Measurements from ENCODE around the gene SPATA31C1.
"Not testable (repeated sequence)": the region's sequence is repeated elsewhere in the genome, so short reads cannot be mapped to it uniquely, and the experiment has no call there.

SPATA31C1 gene

DNA sequence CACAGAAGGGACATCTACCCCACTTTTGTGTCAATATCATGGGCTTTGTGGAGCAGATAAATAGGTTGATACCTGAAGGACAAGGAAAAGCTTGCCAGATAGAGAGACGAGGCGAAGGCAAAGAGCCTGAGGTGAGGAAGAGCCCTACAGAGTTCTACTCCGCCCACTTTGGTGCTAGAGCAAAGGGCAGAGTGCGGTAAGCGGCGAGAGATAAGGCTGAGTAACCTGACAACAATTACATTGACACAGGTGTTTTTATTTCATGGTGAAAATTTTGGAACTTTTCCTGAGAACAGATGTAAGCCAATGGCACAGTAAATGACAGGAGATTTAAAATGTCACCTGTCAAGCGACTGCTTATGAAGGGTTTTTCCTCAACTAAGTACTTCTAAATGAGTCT lies 16.7 kb downstream of the SPATA31C1 start:
- in situ Hi-C loops (cut with MboI; ENCODE audit: low sequenced_read_pairs), result not testable (repeated sequence)

DNA sequence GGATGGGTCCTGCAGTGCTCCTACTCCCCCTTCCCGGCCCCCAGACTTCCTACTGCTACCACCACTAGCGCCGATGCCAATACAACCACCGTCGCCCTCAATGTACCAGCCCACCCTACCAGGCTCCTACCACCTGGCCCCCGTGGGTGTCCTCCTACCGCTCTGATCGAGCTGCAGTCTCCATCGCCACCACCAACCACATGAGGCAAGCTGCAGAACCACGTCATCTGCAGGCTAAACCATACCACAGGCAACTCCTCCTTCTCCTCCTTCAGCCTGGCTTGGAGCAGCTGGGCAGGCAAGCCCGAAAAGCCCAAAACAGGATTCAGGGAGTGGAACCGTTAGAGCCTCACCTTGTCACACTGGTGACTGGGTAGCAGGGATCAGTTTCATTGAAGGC lies 19.6 kb downstream of the SPATA31C1 start:
- in situ Hi-C loops (cut with MboI; ENCODE audit: low sequenced_read_pairs), result not testable (repeated sequence)

DNA sequence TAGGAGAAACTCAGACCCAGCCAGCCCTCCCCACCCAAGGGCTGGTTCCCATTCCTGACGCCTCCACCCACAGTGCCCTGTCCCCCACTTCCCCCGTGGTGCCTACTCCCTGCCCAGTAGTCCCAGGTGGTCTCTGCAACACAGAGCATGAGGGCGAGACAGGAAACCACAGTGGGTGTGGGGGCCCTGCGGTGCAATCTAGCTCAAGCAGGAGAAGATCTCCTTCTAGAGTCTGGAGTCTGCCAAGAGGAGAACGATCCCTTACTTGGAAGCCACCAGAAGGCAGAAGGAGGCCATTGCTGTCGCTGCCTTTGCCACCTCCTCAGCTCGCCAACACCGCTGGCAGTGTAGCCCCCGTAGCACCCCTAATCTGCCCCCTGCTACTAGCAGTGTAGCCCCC lies 20.2 kb downstream of the SPATA31C1 start:
- in situ Hi-C loops (cut with MboI; ENCODE audit: low sequenced_read_pairs), result not testable (repeated sequence)

DNA sequence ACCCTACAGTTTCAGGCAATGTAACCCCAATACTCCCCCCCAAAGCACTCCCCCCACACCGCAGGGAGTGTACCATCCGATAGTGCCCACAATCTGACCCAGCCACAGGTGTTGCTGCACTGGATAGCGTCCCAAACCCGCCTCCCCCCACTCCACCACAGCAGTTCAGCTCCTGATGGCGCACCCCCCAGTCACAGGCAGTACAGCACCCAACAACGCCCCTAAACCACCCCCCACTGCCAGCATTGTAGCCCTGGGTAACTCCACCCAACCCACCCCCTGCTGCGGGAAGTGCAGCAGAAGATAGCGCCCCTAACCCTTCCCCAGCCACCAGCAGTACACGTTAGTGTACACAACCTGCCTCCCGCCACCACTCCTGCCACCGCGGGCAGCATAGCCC lies 20.6 kb downstream of the SPATA31C1 start:
- in situ Hi-C loops (cut with MboI; ENCODE audit: low sequenced_read_pairs), result not testable (repeated sequence)

DNA sequence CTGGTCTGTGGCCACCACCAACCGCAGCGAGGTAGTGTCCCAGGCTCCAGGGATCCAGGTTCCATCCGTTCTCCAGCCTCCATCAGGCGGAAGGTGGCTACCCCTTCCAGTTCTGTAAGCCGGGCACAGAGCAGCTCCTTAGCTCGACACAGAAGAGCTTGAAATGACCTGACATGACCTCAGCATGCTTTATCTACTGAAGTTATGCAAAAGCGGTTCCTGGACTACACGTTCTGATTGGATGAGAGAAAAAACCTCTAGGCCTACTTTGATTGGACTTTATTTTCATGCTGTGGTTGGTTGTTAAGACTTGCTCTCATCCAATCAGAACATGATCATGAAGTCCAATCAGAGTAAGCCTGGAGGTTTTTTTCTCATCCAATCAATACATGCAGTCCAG lies 21.3 kb downstream of the SPATA31C1 start:
- in situ Hi-C loops (cut with MboI; ENCODE audit: low sequenced_read_pairs), result not testable (repeated sequence)

DNA sequence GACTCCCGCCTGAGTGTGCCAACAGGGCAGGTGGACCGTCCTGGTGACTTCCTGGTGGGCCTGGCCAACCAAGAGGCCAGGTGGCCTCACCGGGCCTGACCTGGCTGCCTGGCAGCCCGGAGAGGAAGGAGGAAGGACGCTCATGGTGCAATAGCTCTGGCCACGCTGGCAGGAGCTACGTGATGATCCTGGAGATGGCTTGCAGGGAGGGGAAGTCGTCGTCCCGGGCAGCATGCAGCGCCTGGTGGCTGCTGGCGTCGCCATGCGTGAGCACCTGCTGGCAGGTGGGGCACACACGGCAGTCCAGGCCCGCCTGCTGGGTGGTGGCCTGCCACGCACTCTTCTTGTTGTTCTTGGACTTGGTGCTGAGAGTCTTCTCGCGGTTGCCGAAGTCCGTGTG lies 26.3 kb downstream of the SPATA31C1 start:
- in situ Hi-C loops (cut with MboI; ENCODE audit: low sequenced_read_pairs), result no loop called here

DNA sequence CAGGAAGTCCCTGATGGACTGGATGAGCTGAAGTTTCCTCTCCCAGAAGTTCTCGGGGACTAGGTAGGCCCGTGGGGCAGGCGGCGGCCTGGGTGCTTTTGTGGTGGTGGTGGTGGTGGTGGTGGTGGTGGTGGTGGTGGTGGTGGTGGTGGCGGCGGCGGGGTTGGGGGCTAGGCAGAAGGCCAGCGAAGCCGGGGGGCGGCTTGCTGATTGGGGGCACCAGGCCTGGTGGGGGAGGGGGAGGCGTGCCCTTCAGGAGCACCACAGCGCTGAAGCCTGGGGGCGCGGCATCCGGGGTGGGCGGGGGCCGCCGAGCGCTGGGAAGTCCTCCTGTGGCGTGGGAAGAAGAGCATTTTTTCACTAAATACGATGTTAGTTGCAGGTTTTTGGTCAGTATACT lies 26.9 kb downstream of the SPATA31C1 start:
- in situ Hi-C loops (cut with MboI; ENCODE audit: low sequenced_read_pairs), result no loop called here

DNA sequence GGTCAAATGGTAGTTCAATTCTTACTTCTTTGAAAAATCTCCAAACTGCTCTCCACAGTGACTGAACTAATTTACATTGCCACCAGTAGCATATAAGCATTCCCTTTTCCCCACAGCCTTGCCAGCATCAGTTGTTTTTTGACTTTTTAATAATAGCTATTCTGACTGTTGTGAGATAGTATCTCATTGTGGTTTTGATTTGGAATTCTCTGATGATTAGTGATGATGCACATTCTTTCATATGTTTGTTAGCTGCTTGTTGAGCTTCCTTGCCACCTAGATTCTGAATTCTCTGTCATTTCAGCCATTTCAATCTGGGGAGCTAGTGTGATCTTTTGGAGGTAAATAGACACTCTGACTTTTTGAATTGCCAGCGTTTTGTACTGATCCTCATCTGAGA lies 32.5 kb downstream of the SPATA31C1 start:
- in situ Hi-C loops (cut with MboI; ENCODE audit: low sequenced_read_pairs), result loop anchor here (25.0 kb wide), 3 partner anchors 637 to 1337 kb away; no protein-coding TSS in a partner anchor

DNA sequence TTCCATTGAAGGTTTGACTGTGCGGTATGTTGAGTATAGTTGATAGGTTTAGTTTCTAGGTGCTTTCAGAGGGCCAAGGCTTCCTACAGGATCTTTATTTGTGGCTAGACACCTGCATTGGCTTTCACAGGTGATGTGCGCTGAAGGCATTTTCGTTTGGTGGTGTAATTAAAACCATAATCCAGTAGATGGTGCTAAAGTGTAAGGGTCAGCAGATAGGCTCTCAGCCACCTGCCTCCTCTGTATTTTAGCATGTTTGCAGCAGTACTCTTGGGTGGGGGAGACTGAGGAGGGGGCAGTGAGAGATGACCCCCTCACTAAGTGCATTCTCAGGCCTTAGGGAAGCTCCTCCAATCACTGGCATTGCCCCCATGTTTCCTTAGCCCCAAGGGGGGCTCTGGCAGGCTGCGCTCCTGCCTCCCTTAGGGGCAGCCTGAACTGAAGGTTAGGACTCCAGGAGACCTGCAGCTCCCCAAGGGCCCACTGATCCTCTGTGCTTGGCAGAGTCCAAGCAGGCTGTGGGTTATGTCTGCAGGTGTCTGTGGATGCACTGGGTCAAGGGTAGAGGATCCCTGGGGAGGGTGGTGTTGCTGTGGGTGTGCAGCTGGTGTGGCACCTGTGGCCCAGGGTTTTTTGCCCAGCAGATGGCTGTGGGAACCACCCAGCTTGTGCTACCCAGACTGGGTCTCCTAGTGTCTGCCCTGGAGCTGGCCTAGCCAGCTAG lies 33.2 kb downstream of the SPATA31C1 start:
- in situ Hi-C loops (cut with MboI; ENCODE audit: low sequenced_read_pairs), result loop anchor here (25.0 kb wide), 3 partner anchors 636 to 1336 kb away; no protein-coding TSS in a partner anchor

DNA sequence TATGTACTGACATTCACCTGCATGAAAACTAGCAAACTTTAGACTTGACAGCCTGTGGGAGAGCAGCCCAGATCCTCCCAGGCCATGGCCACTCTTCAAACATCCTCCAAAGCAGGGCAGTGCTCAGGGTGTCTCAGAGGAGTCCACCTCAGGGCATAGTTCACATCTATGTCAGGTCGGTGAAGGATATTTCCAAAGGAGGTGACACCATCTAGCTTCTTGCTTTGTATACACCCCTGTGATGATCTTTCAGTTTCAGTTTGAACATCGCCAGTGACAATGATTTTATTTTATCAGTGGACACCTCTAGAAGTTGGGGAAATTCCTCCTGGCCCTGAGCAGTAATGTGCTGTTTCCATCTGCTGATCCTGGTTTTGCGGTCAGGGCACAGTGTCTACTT lies 36.5 kb downstream of the SPATA31C1 start:
- in situ Hi-C loops (cut with MboI; ENCODE audit: low sequenced_read_pairs), result loop anchor here (25.0 kb wide), 3 partner anchors 633 to 1333 kb away; no protein-coding TSS in a partner anchor

DNA sequence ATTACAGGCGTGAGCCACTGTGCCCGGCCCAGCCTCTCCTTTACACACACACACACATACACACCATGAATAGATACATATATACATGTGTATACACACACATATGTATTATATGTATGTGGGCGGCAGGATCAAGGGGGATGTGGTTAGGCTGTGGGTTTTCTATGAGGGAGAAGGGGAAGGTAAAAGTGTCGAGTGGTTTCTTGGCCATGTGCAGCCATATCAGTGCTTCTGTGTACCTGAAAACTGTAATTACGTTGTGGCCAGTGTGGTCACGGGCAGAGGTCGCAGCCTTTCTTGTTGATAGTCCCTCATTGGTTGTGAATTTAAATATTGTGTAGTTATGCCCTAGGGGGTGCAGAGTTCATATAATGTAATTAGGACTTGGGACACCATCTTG lies 40.1 kb downstream of the SPATA31C1 start:
- in situ Hi-C loops (cut with MboI; ENCODE audit: low sequenced_read_pairs), result loop anchor here (25.0 kb wide), 3 partner anchors 629 to 1329 kb away; no protein-coding TSS in a partner anchor

DNA sequence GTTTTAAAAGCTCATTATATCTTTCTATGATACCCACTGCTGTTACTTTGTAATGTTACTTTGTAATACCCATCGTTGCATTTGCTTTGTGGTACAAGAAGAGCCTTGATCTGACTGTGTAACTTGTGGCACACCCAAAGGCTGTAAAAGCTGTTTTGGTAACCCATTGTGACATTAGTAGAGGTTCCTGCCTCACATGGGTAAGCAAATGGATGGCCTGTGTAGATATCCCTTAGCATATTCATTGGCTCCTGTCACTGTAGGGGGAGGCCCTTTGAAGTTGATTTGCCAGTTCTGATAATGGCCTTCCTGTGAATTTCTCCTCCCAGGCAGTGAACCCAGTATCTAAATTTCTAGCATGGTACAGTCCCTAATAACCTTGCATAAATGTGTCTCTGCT lies 40.8 kb downstream of the SPATA31C1 start:
- in situ Hi-C loops (cut with MboI; ENCODE audit: low sequenced_read_pairs), result loop anchor here (25.0 kb wide), 3 partner anchors 629 to 1329 kb away; no protein-coding TSS in a partner anchor

DNA sequence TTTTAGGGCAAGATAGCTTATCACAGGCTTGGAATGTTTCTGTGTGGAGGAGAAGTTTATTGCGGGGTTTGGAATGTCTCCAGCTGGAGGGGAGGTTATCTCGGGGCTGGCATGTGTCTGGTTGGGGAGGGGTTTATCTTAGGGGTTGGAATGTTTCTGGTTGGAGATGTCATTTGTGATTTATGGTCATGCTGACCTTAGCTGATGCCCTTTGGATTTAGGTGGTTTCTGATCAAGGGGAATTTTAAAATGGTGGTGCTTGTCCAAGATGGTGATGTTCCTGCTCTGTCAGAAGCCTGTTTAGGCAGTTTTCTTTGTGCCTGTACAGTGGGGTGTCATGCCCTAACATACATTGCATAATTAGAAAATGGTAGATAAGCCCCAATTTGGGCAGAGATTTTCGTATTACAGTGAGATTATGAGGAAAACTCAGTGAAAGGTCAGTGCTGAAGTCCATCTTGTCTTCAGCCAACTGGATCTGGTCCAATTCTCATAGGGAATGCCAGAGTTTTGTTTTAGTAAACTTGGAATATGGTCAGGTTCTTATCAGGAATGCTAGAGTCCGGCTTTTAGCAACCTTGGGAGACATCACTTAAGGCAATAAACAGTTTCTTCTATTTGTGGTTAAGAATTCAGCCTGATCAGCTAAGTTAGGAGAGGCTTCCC lies 42.3 kb downstream of the SPATA31C1 start:
- in situ Hi-C loops (cut with MboI; ENCODE audit: low sequenced_read_pairs), result loop anchor here (25.0 kb wide), 3 partner anchors 627 to 1327 kb away; no protein-coding TSS in a partner anchor

DNA sequence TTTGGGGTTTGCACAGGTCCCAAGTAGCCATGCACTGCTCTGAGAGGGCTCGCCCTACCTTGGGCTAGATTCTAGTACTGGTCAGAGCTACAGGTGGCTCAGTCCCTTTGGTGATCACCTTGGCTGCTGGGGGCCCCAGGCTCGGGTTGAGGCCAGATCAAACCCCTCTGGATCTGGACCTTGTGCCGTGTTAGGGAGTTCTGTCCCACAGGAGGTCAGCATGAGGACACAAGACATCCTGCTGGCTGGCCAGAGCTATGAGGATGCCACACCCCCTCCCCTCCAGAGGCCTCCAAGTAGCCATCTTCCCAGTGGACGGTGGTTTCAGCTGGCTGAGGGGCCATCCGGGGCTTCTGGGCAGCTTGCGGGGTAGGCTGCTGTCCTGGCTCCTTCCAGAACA lies 46.0 kb downstream of the SPATA31C1 start:
- in situ Hi-C loops (cut with MboI; ENCODE audit: low sequenced_read_pairs), result loop anchor here (25.0 kb wide), 3 partner anchors 624 to 1324 kb away; no protein-coding TSS in a partner anchor

DNA sequence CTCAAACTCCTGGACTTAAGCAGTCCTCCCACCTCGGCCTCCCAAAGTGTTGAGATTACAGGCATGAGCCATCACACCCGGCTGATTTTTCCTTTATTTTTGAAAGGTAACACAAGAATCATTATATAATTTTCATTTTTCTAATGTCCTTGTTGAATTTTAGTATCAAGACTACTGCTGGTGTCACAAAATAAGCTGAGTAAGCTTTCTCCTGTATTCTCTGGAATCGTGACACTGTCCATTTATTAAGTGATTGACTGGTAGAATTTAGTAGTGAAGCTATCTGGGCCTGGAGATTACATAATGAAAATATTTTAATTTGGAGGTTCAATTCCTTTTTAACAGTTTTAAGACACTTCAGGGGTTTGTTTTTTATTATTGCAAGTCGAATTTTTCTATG lies 47.1 kb downstream of the SPATA31C1 start:
- in situ Hi-C loops (cut with MboI; ENCODE audit: low sequenced_read_pairs), result loop anchor here (25.0 kb wide), 3 partner anchors 622 to 1322 kb away; no protein-coding TSS in a partner anchor

DNA sequence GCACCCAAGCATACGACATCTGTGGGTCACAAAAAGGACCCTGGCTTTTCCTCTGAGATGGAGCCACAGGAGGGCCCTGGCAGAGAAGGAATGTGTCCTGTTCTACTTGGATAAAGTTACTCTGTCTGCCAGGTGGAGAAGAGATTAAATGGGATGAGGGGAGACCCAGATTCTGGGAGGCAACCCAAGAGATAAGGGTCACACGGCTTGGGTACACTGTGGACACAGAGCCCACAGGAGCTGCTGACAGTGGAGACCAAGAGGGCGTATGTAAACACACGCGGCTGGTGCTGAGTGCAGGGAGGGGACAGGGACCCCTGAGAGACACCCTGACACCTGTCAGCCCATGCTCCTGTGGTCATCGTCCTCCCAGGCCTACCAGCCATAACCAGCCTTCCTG lies 50.4 kb downstream of the SPATA31C1 start:
- in situ Hi-C loops (cut with MboI; ENCODE audit: low sequenced_read_pairs), result loop anchor here (25.0 kb wide), 3 partner anchors 619 to 1319 kb away; no protein-coding TSS in a partner anchor

DNA sequence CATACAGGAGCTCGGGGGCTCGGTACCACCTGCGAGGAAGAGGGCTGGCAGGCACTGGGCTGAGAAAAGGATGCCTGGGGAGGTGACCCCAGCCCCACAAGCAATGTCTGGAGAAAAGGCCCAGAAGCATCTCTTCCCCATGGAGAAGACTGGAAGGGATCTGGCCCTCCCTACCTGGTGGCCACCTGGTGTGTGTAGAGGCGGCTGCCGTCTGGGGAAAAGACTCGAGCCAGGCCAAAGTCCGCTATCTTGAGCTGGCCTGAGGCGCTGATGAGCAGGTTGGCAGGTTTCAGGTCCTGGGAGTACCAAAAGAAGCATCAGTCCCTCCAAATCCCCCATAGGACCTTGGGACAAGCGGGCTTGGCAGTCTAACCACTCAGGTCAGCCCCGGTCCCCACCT lies 52.8 kb downstream of the SPATA31C1 start:
- in situ Hi-C loops (cut with MboI; ENCODE audit: low sequenced_read_pairs), result loop anchor here (25.0 kb wide), 3 partner anchors 617 to 1317 kb away; no protein-coding TSS in a partner anchor

DNA sequence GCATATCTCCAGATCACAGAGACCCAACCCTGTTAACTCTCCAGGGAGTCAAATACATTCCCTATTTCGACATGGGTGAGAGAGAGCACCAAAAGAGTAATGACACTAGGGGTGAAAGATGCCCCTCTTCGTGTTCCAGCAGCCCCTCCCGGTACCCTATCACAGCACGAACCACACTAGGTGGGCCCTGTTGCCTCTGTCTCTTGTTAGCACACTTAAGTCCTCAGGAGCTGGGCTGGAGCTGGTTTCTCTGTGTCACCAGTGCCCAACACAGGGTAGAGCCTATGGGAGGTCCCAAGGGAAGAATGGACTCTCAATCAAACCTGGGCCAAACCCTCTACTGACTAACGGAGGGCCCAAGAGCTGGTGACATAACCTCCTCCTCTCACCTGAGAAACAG lies 55.4 kb downstream of the SPATA31C1 start:
- in situ Hi-C loops (cut with MboI; ENCODE audit: low sequenced_read_pairs), result loop anchor here (25.0 kb wide), 3 partner anchors 614 to 1314 kb away; no protein-coding TSS in a partner anchor

Measured in HL-60/S4 treated with retinoic acid at 250 ng/mL for 4 days and 3 days (cell line).